ENCODE data around the gene RBMS2.

RBMS2 gene

DNA sequence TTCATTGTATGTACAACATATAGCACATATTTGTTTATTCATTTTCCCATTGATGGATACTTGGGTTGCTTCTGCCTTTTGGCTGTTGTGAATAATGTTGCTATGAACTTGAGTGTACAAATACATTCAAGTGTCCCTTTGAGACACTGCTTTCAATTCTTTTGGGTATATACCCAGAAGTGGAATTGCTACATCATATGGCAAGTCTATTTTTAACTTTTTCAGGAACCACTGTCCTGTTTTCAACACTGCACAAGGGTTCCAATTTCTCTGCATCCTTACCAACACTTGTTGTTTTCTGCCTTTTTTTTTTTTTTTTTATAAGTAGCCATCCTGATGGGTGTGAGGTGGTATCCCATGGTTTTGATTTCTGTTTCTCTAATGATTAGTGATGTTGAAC, 15.9 kb downstream of the RBMS2 start:
- no peaks in the 10 kb centered on the region for H3K27me3 ChIP-seq
- H3K4me1 ChIP-seq (ENCODE audit: control insufficient read depth in 1 of 2, insufficient read depth in 1 of 2, low read depth in 1 of 2, low read length in 1 of 2), result no peaks in the 10 kb centered on the region
- H3K27ac ChIP-seq, result no peak overlapping the region
- TF ChIP-seq, protein P1, sequence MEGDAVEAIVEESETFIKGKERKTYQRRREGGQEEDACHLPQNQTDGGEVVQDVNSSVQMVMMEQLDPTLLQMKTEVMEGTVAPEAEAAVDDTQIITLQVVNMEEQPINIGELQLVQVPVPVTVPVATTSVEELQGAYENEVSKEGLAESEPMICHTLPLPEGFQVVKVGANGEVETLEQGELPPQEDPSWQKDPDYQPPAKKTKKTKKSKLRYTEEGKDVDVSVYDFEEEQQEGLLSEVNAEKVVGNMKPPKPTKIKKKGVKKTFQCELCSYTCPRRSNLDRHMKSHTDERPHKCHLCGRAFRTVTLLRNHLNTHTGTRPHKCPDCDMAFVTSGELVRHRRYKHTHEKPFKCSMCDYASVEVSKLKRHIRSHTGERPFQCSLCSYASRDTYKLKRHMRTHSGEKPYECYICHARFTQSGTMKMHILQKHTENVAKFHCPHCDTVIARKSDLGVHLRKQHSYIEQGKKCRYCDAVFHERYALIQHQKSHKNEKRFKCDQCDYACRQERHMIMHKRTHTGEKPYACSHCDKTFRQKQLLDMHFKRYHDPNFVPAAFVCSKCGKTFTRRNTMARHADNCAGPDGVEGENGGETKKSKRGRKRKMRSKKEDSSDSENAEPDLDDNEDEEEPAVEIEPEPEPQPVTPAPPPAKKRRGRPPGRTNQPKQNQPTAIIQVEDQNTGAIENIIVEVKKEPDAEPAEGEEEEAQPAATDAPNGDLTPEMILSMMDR (IDR thresholded peaks at IDR 0.05), result no peak
- H3K36me3 ChIP-seq, result no peaks in the 10 kb centered on the region
- H3K4me3 ChIP-seq (ENCODE audit: low read depth in 1 of 2, low read length in 1 of 2), result no peak overlapping the region
- no peaks in the 10 kb centered on the region for H3K9me3 ChIP-seq

DNA sequence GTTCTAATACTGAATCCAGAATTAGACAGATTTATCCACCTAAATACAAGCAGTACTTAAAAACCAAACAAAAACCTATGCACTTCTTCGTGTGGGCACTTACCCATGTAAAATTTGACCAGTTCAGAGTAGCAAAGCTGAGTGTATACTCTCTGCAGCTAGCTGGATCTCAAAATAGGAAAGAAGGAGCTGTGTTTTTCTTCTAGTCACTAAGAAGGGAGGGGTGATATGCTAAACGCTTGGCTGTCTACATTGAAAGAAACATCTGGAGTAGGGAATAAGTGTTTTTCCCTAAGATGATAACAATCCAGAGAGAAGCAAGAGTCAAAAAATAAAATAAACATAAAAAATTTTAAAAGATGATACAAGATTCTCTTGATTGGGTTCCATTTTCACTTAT, 20.0 kb downstream of the RBMS2 start:
- H3K36me3 ChIP-seq, result no peaks in the 10 kb centered on the region

DNA sequence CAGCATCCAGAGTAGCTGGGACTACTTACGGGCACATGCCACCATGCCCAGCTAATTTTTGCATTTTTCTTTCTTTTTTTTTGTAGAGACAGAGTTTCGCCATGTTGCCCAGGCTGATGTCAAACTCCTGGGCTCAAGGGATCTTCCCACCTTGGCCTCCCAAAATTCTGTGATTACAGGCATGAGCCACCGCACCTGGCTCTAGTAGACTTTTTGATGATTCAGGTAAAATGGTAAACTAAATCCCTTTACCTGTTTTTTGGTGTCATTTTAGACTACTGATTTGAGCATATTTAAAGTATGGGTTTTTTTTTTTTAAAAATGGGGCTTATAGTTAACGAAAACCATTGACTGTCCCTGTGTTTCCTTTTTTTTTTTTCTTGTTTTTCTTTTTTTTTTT, 20.5 kb downstream of the RBMS2 start:
- Histone ChIP-seq H3K27ac (no peak overlapping the region), H3K4me1 (ENCODE audit: control insufficient read depth in 1 of 2, insufficient read depth in 1 of 2, low read depth in 1 of 2, low read length in 1 of 2) (no peaks in the 10 kb centered on the region), H3K4me3 (ENCODE audit: low read depth in 1 of 2, low read length in 1 of 2) (no peak overlapping the region), H3K9me3 (no peaks in the 10 kb centered on the region), H3K36me3 (no peaks in the 10 kb centered on the region), H3K27me3 (no peaks in the 10 kb centered on the region)
- TF ChIP-seq, protein P1 (IDR thresholded peaks at IDR 0.05), result no peak

More for the DNA sequence above, 20.0 kb downstream of the RBMS2 start:
- TF ChIP-seq, protein P1 (IDR thresholded peaks at IDR 0.05), result no peak
- Histone ChIP-seq H3K27ac (no peak overlapping the region), H3K4me1 (ENCODE audit: control insufficient read depth in 1 of 2, insufficient read depth in 1 of 2, low read depth in 1 of 2, low read length in 1 of 2) (no peaks in the 10 kb centered on the region), H3K27me3 (no peaks in the 10 kb centered on the region), H3K9me3 (no peaks in the 10 kb centered on the region), H3K4me3 (ENCODE audit: low read depth in 1 of 2, low read length in 1 of 2) (no peak overlapping the region)

DNA sequence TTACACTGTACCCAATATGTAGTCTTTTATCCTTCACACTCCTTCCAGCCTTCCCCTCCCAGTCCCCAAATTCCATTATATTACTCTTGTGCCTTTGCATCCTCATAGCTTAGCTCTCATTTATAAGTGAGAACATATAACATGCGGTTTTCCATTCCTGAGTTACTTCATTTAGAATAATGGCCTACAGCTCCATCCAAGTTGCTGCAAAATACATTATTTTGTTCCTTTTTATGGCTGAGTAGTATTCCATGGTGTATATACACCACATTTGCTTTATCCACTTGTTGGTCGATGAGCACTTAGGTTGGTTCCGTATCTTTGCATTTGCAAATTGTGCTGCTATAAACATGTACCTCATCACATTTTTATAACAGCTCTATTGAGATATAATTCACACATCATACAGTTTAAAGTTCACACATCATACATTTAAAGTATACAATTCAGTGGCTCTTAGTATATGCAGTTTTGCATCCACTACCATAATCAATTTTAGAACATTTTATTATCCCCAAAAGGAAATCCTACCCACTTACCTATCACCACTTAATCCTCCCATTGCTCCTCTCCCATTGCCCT, 23.5 kb downstream of the RBMS2 start:
- TF ChIP-seq, protein P1 (IDR thresholded peaks at IDR 0.05), result no peak
- H3K9me3 ChIP-seq, result no peaks in the 10 kb centered on the region
- no peak overlapping the region for H3K4me3 ChIP-seq (ENCODE audit: low read depth in 1 of 2, low read length in 1 of 2)
- H3K27me3 ChIP-seq, result no peaks in the 10 kb centered on the region
- H3K27ac ChIP-seq, result no peak overlapping the region
- H3K36me3 ChIP-seq, result no peaks in the 10 kb centered on the region
- no peaks in the 10 kb centered on the region for H3K4me1 ChIP-seq (ENCODE audit: control insufficient read depth in 1 of 2, insufficient read depth in 1 of 2, low read depth in 1 of 2, low read length in 1 of 2)

DNA sequence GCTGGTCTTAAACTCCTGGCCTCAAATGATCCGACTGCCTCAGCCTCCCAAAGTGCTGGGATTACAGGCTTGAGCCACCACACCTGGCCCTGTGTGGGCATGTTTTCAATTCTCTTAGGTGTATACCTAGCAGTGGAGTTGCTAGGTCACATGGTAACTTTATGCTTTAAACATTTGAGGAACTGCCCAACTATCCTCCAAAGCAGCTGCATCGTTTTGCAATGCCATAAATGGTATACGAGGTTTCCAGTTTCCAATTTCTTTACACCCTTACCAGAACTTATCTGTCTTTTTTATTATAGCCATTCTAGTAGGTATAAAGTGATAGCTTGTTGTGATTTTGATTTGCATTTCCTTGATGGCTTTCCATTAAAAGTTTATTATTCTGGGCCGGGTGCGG, 25.1 kb downstream of the RBMS2 start:
- Histone ChIP-seq H3K4me1 (ENCODE audit: control insufficient read depth in 1 of 2, insufficient read depth in 1 of 2, low read depth in 1 of 2, low read length in 1 of 2) (no peaks in the 10 kb centered on the region), H3K27ac (no peak overlapping the region), H3K36me3 (no peaks in the 10 kb centered on the region), H3K9me3 (no peaks in the 10 kb centered on the region), H3K27me3 (no peaks in the 10 kb centered on the region), H3K4me3 (ENCODE audit: low read depth in 1 of 2, low read length in 1 of 2) (no peak overlapping the region)
- TF ChIP-seq, protein P1 (IDR thresholded peaks at IDR 0.05), result no peak

DNA sequence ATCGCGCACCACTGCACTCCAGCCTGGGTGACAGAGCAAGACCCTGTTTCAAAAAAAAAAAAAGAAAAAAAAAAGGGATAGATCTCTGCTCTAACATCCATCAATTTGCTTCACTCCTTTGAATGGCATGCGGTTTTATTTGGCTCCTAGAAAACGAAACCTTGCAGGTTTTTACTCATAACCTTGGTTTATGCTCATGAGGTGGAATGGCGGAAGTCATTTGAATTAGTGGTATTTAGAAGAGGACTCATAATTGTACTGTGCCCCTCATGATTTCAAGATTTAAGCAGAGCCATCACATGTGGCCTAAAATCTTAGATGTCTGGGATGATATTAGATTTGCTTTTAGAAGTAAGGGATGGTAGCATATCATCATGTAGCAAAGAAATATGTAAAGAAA, 29.4 kb downstream of the RBMS2 start:
- H3K4me1 ChIP-seq (ENCODE audit: control insufficient read depth in 1 of 2, insufficient read depth in 1 of 2, low read depth in 1 of 2, low read length in 1 of 2), result no peaks in the 10 kb centered on the region
- H3K27ac ChIP-seq, result no peak overlapping the region
- no peaks in the 10 kb centered on the region for H3K36me3 ChIP-seq
- no peaks in the 10 kb centered on the region for H3K9me3 ChIP-seq
- no peak overlapping the region for H3K4me3 ChIP-seq (ENCODE audit: low read depth in 1 of 2, low read length in 1 of 2)
- TF ChIP-seq, protein P1 (IDR thresholded peaks at IDR 0.05), result no peak
- no peaks in the 10 kb centered on the region for H3K27me3 ChIP-seq
